Measurements from ENCODE around the gene SORCS2. TPM values are rescaled to one million over a fixed set of nuclear protein-coding genes. Genes with fewer than 3 reads are reported as not detected.

Gene SORCS2
- total RNA-seq, 4 donors from 2014 or later: 0.53 to 9.9 (median 0.90) TPM

DNA sequence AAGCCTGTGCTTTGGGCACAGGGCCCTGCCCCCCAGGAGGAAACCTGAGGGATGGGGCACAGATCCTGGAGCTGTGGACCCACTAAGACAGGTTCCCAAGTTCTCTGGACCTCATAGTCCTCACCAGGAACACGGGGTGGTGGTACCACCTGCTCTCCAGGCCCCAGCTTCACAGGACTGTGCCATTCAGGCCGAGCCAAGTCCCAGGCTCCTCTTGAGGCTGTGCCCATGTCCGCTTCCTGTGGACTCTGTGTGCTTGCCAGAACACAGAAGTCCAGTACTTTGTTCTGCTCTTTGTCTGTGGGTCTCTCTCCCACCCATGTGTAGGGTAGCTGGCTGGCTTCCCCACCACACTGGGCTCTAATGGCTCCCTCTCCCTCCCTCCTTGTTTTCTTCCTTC lies 346.8 kb downstream of the SORCS2 start:
- Histone ChIP-seq H3K9me3 (peaks cover 0 to 9% (median 3%) of the 10 kb centered on the region in 4 donors), H3K4me3 (no peak overlapping the region), H3K36me3 (no peaks in the 10 kb centered on the region), H3K4me1 (no peaks in the 10 kb centered on the region), H3K27me3 (no peaks in the 10 kb centered on the region), H3K27ac (no peak overlapping the region)
- DNase-seq: no peak
- TF ChIP-seq, protein P1, sequence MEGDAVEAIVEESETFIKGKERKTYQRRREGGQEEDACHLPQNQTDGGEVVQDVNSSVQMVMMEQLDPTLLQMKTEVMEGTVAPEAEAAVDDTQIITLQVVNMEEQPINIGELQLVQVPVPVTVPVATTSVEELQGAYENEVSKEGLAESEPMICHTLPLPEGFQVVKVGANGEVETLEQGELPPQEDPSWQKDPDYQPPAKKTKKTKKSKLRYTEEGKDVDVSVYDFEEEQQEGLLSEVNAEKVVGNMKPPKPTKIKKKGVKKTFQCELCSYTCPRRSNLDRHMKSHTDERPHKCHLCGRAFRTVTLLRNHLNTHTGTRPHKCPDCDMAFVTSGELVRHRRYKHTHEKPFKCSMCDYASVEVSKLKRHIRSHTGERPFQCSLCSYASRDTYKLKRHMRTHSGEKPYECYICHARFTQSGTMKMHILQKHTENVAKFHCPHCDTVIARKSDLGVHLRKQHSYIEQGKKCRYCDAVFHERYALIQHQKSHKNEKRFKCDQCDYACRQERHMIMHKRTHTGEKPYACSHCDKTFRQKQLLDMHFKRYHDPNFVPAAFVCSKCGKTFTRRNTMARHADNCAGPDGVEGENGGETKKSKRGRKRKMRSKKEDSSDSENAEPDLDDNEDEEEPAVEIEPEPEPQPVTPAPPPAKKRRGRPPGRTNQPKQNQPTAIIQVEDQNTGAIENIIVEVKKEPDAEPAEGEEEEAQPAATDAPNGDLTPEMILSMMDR (IDR thresholded peaks at IDR 0.05): no peak
- TF ChIP-seq POLR2A (IDR thresholded peaks at IDR 0.05): no peak

DNA sequence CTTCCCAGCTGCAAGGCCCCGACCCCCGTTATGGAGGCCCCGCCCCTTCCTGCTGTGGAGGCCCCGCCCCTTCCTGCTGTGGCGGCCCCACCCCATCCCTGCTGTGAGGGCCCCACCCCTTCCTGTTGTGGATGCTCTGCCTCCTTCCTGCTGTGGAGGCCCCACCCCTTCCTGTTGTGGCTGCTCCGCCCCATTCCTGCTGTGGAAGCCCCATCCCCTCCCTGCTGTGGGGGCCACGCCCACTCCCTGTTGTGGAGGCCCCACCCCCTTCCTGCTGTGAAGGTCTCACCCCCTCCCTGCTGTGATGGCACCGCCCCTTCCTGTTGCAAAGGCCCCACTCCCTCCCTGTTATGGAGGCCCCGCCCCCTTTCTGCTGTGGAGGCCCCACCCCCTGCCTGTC lies 347.3 kb downstream of the SORCS2 start:
- Histone ChIP-seq H3K4me1 (no peaks in the 10 kb centered on the region), H3K9me3 (peaks cover 0 to 9% (median 3%) of the 10 kb centered on the region in 4 donors), H3K27me3 (no peaks in the 10 kb centered on the region), H3K36me3 (no peaks in the 10 kb centered on the region), H3K27ac (no peak overlapping the region), H3K4me3 (no peak overlapping the region)
- no peak for DNase-seq
- TF ChIP-seq, protein P1 (IDR thresholded peaks at IDR 0.05): no peak
- TF ChIP-seq POLR2A (IDR thresholded peaks at IDR 0.05): no peak

DNA sequence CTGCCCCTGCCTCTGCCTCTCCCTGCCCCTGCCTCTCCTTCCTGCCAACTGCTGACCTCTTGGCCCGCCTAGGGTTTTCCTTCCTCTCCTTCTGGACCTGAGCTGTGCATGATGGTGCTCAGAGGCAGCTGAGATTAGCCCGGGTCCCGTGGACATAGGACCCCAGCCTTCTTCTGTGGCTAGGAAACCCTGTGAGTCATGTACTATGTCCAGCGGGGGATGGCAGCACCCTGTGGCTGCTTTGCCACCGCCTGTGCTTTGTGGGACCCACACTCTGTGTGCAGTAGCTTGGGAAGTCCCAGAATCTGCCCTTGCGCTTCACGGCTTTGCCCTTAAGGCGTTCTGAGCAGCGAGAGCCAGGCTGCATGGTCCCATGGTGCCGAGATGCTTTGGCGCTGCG lies 347.9 kb downstream of the SORCS2 start:
- Histone ChIP-seq H3K4me1 (no peaks in the 10 kb centered on the region), H3K36me3 (no peaks in the 10 kb centered on the region), H3K4me3 (no peak overlapping the region), H3K27ac (no peak overlapping the region), H3K27me3 (no peaks in the 10 kb centered on the region), H3K9me3 (peaks cover 0 to 9% (median 3%) of the 10 kb centered on the region in 4 donors)
- DNase-seq: no peak
- TF ChIP-seq POLR2A (IDR thresholded peaks at IDR 0.05): no peak
- TF ChIP-seq, protein P1 (IDR thresholded peaks at IDR 0.05): no peak

DNA sequence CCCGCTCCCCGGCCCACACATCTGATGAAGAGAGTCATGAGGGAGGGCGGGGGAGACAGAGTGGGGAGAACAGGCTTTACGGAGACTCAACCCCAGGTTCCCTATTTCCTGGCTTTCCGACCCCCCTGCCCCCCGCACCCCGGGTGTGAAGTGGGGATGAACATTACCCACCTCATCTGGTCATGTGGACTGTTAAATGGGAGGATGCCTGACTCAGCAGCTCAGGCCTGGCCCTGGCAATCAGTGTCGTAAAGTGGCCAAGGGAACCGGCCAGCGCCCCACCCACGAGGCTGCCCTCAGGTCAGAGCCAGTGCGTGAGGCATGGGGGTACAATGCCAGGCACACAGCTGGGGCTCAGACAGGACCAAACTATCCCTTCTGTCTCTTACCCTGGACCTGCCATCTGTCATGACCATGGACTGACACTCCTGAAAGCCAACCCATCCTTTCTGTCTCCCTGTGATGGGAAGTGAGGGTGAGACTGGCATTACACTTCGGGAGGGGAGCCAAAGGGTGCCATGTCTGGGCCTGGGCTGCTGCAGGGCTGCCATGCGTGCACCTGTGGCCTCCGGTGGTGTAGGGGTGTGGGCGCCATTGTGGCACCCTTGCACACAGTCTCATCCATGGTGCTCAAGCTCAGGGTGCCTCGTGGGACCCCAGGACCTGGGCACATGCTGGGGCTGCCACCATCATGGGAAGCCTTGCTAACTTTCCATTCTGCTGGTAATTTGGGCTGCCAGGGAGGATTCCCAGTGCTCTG lies 348.5 kb downstream of the SORCS2 start:
- H3K27ac ChIP-seq: no peak overlapping the region
- no peak for TF ChIP-seq POLR2A (IDR thresholded peaks at IDR 0.05)
- TF ChIP-seq, protein P1 (IDR thresholded peaks at IDR 0.05): no peak
- H3K36me3 ChIP-seq: no peaks in the 10 kb centered on the region
- no peak for DNase-seq
- H3K27me3 ChIP-seq: no peaks in the 10 kb centered on the region
- no peak overlapping the region for H3K4me3 ChIP-seq
- no peaks in the 10 kb centered on the region for H3K4me1 ChIP-seq
- H3K9me3 ChIP-seq: peaks cover 0 to 9% (median 3%) of the 10 kb centered on the region in 4 donors

DNA sequence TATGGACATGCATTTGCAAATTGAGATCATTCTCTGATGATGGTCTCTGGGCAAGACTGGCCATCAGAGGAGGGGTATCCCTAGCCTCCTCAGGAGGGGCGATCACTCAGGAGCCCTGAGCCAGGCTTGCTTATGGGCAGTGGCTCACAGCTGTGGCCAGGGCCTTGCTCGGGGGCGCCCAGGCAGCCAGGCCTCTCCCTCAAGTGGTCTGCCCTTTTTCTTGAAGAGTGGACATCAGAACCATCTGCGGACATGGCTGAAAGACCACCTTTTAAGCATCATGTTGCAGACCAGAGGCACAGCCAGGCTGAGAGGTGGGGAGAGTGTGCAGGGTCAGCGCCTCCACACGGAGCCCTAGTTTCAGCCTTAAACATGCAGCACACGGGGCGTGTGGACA lies 349.1 kb downstream of the SORCS2 start:
- Histone ChIP-seq H3K4me1 (no peaks in the 10 kb centered on the region), H3K4me3 (no peak overlapping the region), H3K36me3 (no peaks in the 10 kb centered on the region), H3K9me3 (peaks cover 0 to 9% (median 3%) of the 10 kb centered on the region in 4 donors), H3K27ac (no peak overlapping the region), H3K27me3 (no peaks in the 10 kb centered on the region)
- no peak for DNase-seq
- no peak for TF ChIP-seq POLR2A (IDR thresholded peaks at IDR 0.05)
- TF ChIP-seq, protein P1 (IDR thresholded peaks at IDR 0.05): no peak

Data from Peyer's patch (tissue), 4 donors.